Activated CD4-positive, alpha-beta T cell treated with anti-CD3 and anti-CD28 coated beads, Interleukin-2, amount 50 U/mL, for 48 hours (primary cell): ENCODE data around the gene RHOF.

Experiments
- DNase-seq, 2 experiments: peaks; one replicate each; pipeline ENCODE4 v3.0.0-alpha.2; 2020

Gene RHOF

GRCh38 chr12:121740847-121741246, 52.6 kb downstream of the RHOF start:
- DNase-seq: no peak

GRCh38 chr12:121738340-121738858, 55.1 kb downstream of the RHOF start:
- no peak for DNase-seq

- no peak for DNase-seq
Measured at GRCh38 chr12:121733849-121734248, 59.6 kb downstream of the RHOF start.

DNA sequence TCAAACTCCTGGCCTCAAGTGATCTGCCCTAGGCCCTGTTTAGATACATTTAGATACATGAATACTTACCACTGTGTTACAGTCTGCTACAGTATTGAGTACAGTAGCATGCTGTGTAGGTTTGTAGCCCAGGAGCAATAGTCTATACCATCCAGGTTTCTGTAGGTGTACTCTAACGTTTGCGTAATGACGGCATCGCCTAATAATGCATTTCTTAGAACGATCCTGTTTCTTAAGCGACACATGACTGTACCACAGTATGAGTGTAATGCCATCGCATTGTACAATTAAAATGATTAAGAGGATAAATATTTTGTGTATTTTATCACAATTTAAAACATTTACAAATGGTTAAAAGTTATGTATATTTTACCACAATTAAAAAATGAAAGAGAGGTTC, 62.0 kb downstream of the RHOF start:
- DNase-seq: no peak

DNA sequence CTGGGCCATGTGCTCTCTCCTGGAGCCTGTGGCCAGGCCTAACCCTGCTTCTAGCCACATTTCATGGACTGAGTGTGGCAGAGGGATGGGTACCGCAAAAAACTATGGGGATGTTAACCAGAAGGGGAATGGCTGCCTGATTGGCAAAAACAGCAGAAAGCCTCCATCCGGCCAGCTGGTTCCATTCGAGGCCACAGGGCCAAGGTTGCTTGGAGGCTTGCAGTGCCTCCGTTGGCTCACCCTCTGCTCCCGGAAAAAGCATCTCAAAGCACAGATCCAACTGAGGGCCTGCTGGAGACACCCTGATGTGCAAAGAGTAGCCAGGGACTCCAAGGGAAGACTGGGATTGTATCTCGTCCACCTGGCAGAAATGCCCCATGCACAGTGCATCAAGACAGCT, 64.5 kb downstream of the RHOF start:
- DNase-seq: no peak
